ENCODE measurements around the gene MST1.
A peak's percentile ranks its signal among the peaks of the same experiment; 100 is the strongest.

MST1 gene

DNA sequence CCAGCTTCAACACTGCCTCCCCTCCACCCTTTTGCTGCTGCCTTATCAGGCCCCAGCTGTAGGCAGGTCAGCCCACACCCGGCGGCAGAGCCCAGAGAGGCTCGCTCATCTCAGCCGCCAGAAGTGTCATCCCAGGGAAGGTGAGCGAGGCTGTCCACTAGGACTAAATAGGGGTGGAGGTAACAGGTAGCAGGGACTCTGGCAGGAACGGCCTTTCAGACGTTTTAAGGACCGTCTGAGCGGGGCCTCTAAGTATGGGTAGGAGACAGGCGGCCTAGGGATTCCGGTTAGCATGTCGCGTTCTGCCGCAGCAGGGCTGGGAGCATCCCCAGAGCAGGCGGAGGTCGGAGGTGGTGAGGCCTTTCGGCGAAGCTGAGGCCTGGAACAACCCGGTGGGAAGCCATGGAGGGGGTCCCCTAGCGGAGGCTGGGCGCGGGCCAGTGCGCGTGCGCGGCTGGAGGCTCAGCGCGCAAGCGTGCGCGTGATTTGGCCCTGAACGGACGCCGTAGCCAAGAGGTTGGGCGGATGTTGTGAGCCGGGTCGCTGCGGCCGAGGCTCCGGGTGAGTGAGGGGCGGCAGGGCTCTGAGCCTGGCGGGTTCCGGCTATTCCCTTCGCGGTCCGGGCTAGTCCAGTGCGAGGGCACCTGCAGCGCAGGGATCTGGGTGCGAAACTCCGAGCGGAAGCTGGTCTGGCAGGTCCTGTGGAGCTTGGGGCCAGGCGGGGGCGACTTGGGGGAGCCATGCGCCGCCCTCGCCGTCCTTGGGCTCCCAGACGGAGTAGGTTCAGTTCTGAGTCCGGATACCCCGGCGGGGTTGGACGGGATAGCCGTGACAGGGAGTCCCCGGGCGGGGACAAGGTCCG is at the start of gene MST1, which contains the start of gene RNF123:
Gene MST1, minus strand, starts transcription at position 429 of the 862 bp plus-strand sequence. CDS start 783 bp downstream, outside the sequence.
Gene RNF123, plus strand, starts transcription at position 512 of the 862 bp plus-strand sequence. CDS start 1,609 bp downstream, outside the sequence.
- DNase-seq, result peak; percentile 88

DNA sequence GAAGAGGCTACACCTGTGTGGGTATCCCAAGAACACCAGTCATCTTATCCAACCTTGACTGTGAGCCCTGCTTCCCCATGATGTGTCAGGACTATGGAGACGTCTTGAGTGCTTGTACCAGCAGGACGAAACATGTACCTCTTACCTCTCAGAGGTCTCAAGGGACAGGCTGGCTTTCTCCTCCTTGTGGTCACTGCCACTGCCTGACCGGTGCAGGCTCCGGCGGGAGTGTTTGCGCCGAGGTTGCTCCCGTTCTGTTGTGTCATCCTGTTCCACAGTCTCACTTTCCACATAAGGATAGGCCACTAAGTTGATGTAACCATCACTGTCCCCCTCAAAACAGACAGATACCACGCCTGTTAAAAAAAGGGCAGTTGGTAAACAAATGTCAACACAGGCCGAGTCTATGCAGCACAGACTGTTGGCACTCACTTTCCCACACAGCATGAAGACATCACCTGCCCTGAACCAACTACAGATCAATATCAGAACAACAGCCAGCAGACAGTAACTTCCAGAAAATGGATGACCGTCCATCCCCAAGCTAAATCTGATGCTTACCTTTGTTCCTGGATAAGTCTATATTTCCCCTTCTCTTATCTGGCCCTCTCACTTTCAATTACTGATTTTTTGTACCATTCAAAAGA is 48.9 kb upstream of the MST1 start:
- DNase-seq, result no peak

DNA sequence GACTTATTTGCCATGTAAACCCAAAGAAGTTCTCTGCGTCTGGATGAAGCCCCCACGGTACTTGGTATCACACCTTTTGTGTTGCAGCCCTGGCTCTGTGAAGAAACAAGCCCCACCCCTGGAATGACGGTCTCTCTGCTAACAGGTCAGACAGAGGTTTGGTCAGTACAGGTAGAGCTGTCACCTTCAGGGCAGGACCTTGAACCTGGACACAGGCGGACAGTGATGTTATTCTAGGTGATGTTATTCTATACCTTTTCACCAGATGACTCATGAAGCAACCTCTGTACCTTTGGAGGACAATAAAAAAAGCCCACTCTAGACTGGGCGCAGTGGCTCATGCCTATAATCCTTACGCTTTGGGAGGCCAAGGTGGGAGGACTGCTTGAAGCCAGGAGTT is 45.5 kb upstream of the MST1 start:
- DNase-seq, result no peak

DNA sequence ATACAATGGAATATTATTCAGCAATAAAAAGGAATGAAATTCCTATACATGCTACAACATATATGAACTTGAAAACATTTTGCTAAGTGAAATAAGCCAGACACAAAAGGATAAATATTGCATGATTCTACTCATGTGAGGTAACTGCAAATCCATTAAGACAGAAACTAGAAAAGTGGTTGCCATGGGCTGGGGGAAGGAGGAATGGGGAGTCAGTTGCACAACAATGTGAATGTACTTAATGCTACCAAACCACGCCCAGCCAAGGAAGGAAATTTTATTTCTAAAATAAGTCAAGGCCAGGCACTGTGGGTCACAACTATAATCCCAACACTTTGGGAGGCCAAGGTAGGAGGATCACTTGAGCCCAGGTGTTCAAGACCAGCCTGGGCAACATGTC is 44.3 kb upstream of the MST1 start:
- DNase-seq, result no peak

DNA sequence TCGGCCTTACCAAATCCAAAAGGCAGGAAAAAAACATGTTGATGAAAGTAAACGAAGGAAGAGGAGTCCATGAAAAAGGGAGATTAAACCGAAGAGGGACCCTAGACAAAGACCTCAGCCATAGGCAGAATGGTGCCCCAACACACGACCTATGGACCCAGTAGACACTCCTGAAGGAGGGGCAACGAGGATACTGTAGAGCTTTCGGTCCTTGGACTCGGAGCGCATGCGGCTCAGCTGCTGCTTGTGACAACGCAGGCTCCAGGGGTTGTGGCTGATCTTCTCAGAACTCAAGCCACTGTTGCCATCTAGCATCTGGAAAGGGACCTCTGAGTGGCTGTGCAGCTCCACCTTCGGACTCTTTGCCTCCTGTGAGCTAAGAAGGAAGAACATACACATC is 43.3 kb upstream of the MST1 start:
- DNase-seq, result no peak

DNA sequence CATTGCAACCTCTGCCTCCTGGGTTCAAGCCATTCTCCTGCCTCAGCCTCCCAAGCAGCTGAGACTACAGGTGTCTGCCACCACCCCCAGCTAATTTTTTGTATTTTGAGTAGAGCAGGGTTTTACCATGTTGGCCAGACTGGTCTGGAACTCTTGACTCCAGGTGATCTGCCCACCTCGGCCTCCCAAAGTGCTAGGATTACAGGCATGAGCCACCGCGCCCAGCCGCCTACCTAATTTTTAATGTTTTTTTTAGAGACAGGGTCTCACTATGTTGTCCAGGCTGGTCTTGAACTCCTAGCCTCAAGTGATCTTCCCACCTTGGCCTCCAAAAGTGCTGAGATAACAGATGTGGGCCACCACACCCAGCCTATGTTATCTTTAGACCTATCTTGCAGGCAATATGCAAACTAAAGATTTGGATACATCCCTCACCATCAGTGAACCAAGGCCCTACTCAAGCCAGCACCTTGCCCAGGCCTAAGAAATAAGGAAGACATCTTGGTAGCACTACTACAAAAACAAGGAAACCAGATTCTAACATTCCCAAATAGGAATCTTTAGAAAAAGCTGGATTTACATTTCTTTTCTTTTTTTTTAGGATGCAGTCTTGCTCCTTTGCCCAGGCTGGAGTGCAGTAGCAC is 40.8 kb upstream of the MST1 start:
- DNase-seq, result no peak

- DNase-seq, result no peak
Observed at GRCh38 chr3:49727924-49728361, 38.7 kb upstream of the MST1 start.

DNA sequence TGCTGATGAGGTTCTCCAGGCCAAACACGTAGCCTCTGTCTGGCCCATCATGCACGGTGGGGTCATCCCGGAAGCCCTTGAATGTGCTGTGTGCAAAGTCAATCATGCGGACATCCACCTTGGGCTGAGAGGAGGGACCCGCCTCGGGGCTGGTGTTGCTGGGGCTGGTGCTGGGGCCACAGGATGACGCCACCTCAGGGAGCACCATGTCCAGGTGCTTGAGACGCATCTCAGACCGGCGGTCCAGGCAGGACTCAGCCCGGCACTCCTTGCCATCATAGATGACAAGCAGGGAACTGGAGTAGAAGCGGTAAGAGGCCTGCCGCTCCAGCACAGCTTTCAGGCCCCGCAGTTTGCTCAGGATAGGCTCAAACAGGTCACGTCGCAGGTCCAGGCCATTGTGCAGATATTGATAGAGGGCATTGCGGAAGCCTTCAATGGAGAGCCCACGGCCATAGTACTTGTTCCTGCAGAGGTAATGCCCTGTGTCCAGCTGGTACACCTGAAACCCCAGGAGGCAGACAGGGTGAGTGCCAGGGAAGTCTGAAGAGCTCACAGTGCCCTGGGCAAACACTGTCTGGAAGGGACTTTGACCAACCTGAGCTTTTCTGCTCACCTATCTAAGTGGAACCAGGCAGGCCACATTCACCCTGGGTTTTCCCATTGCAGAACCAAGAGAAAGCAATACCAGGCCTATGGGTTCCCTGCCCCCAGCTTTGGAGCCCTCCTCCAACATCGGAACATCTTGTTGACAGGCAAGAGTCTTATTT is 38.1 kb upstream of the MST1 start:
- no peak for DNase-seq

DNA sequence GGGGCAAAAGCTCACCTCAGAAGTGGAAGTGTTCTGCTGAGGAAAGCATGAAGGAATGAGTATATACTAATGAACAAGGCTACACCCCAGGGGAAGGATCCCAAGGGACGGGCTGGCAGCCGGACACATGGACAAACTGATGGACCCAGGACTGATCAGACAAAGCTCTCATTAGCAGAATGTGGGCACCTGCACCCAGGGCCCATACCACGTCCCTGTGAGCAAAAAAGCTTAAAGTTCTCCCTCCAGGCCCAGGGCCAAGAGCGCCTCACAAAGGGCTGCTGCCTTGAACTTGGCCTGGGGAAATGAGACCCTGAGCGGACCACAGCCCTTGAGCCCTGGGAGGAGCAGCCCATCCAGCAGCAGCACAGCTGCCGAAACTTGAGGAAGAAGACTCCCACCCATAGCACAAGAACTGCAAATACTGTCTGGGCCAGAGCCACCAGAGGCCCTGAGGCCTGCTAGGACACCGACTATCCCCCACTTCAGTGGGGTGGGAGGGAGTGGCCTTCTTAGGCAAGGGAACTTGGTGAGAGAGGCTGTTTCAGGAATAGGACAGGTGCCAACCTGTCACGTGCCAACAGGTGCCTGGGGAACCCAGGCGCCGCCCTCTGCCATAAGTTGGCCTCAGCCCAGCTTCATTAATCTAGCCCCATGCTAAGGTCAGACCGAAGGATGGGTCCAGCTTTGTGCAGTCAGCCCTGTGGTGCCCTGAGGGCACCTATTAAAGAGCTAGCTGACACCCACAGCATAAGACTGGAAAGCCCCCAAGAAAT is 36.8 kb upstream of the MST1 start:
- DNase-seq, result no peak

DNA sequence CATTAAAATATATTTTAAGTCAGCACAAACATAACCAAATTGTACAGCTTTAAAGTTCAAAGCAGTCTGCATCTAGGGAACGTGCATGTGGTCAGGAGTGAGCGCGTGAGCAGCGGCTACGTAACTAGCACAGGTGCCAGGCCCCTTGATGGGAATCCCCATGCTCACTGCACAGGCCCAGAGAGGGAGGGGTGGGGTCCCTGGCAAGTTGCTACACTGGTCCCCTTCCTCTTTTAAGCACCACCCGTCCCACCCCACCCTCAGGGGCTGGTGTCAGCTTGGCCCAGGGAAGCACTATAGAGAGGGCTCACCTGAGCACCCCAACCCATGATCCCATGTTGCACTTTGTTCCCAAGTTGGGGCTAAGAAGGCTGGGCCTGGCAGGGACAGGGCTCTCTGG is 35.3 kb upstream of the MST1 start:
- DNase-seq, result no peak

DNA sequence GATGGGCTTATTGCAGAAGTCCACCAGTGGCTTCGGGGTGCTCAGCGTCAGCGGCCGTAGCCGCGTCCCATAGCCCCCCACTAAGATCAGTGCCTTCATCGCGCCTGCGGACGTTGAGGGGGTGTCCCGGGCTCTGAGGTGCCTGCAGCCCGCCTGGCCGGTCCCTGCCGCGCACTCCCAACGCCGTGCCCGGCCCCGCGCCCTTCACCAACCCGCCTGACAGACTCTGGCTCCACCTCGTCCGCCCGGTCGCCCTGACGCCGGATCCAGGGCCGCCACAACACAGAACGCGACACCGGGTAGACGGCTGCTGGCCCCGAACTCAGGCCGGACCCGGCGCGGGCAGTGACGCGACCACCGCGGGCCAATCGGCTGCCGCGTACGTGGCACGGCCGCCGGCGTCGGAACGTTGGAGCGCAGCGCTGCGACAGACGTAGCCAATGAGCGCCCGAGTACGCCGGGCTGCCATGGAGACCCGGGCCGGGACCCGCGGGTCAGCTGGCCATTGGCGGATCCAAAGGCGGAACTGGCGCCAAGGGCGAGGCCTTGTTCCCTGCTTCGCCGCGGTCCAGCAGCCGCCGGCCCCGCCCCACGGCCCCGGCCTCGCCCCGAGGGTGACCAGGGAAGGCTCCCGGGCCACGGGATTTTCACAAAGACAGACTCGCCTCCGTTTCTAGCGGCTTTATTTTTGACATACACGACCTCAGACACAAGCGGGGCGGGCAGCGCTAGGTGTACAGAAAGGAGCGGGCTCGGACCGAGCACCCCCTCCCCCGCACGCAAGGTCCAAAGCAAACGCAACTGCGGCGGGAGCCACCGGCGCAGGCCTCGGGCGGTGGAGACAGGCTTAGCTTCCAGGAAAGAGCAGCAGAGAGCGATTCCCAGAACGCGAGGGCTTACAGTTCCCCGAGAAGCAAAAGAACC is 34.6 kb upstream of the MST1 start, which contains the start of gene GMPPB:
Gene GMPPB, minus strand, starts transcription at position 324 of the 924 bp plus-strand sequence. Its CDS starts 225 bp downstream, at position 99.
- peak; percentile 96 for DNase-seq

GRCh38 chr3:49723296-49723627 is 34.0 kb upstream of the MST1 start:
- DNase-seq, result peak; percentile 25

DNA sequence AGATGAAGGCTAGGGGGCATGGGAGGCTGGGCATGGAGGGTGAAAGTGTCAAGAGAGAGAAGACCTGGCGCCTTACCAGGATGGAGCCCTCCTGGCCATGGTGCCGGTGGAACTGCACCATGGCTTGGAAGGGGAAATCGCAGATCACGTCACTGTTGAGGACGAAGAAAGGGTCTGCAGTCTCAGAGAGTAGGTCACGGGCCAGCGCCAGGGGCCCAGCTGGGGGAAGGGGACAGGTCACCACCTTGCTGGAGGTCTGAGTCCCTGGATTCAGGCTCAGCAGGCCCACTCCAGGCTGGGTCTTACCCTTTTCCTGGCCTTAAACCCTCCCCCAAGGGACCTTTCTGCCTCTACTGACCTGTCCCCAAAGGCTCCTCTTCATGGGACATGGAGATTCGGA is 33.6 kb upstream of the MST1 start:
- no peak for DNase-seq

GRCh38 chr3:49721896-49722781 is 32.9 kb upstream of the MST1 start:
- DNase-seq, result no peak

- DNase-seq, result no peak
Observed at GRCh38 chr3:49721596-49721895, 32.3 kb upstream of the MST1 start.

GRCh38 chr3:49720855-49721595 is 31.8 kb upstream of the MST1 start:
- no peak for DNase-seq

GRCh38 chr3:49719214-49719884 is 30.1 kb upstream of the MST1 start, which contains the start of gene AMIGO3:
AMIGO3 (minus strand) TSS chr3:49719684; CDS start chr3:49719465, 219 bp downstream.
- peak; percentile 92 for DNase-seq

DNA sequence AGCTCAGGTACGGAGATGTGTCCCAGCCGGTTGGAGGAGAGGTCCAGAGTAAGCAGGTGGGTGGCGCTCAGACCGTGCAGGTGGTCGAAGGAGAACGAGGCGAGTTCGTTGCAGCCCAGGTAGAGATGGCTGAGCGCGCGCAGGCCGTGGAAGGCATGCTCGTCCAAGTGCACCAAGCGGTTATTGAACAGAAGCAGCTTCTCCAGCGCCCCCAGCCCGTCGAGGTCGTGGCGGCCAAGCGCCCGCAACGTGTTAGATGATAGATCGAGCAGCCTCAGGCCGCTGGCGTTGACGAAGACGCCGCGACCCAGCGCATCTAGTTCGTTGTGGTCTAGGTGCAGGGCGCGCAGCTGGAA is 29.6 kb upstream of the MST1 start:
- no peak for DNase-seq

Measured in fibroblast of upper back skin (primary cell).